Effector memory CD8-positive, alpha-beta T cell (primary cell): Measurements from ENCODE around the gene KRAS.
A peak's percentile ranks its signal among the peaks of the same experiment; 100 is the strongest.

Experiments
- ATAC-seq: fragments of 150-1000 bp; cut with Tn5 transposase; replicated peaks from 2 replicates; pipeline ENCODE4 v1.10.0; 2021; ENCODE audit warnings: mild to moderate bottlenecking, moderate library complexity
- DNase-seq, 3 experiments: peaks; one replicate each; pipeline ENCODE4 v3.0.0; 2021
- H3K27ac Mint-ChIP-seq, 2 donors: one replicate each; pipeline ENCODE4 v1.8.0; 2022; ENCODE audit warnings: mild to moderate bottlenecking in 2 of 2, mixed read lengths in 2 of 2, moderate library complexity in 2 of 2
- H3K27me3 Mint-ChIP-seq, 2 donors: one replicate each; pipeline ENCODE4 v1.8.0; 2022; ENCODE audit warnings: mixed read lengths in 2 of 2
- H3K36me3 Mint-ChIP-seq: one replicate; pipeline ENCODE4 v1.8.0; 2022; ENCODE audit warnings: mild to moderate bottlenecking, moderate library complexity, mixed read lengths; ENCODE audit not compliant: insufficient read depth
- H3K4me1 Mint-ChIP-seq, 2 donors: one replicate each; pipeline ENCODE4 v1.8.0; 2022; ENCODE audit warnings: low read depth in 2 of 2, mixed read lengths in 2 of 2
- H3K4me3 Mint-ChIP-seq, 2 donors: one replicate each; pipeline ENCODE4 v1.8.0; 2022; ENCODE audit warnings: mild to moderate bottlenecking in 2 of 2, mixed read lengths in 2 of 2, moderate library complexity in 2 of 2
- H3K9me3 Mint-ChIP-seq, 2 donors: one replicate each; pipeline ENCODE4 v1.8.0; 2022; ENCODE audit warnings: mixed read lengths in 2 of 2

The KRAS gene

GRCh38 chr12:25162866-25163265 lies 87.9 kb downstream of the KRAS start:
- Mint-ChIP-seq H3K4me1 (no peaks in the 10 kb centered on the region), H3K9me3 (no peaks in the 10 kb centered on the region), H3K36me3 (no peaks in the 10 kb centered on the region), H3K27ac (no peak overlapping the region), H3K4me3 (no peak overlapping the region), H3K27me3 (no peaks in the 10 kb centered on the region)
- DNase-seq (no peak), ATAC-seq (no peak)

GRCh38 chr12:25156061-25156460 lies 94.7 kb downstream of the KRAS start:
- H3K4me3 Mint-ChIP-seq, result no peak overlapping the region
- H3K4me1 Mint-ChIP-seq, result peaks cover 0 to 5% of the 10 kb centered on the region in 2 donors
- H3K27me3 Mint-ChIP-seq, result no peaks in the 10 kb centered on the region
- no peak overlapping the region for H3K27ac Mint-ChIP-seq
- no peaks in the 10 kb centered on the region for H3K9me3 Mint-ChIP-seq
- no peak for ATAC-seq
- no peak for DNase-seq
- H3K36me3 Mint-ChIP-seq, result no peaks in the 10 kb centered on the region

DNA sequence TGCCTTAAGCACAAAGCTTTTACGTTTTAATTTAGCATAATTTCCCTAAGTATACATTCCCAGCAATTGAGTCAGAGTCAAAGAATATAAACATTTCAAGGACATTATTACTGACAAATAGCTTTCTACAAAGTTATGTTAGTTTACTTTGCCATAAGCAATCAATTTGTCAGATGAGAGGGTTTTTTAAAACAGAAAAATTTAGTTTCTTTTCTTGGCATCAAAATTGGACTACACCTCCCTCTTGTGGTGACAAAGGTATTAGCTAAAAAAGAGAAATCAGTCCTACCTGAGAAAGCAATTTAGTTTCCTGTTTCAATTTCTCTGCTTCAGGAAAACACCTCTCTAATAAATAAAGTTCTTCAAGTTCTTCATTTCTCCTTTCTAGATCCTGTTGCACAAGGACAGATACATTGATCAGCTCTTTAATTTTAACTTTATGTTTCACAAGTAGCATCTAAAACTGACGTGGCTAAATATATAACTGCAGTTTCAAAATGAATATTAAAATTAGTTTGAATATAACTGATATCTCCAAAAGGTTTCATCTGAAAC lies 95.6 kb downstream of the KRAS start:
- no peaks in the 10 kb centered on the region for H3K36me3 Mint-ChIP-seq
- peak; percentile 69 for ATAC-seq
- peak overlapping the region; percentile 55 to 72 for H3K4me3 Mint-ChIP-seq
- peak in 1 of 3 experiments; percentile 7 for DNase-seq
- H3K27ac Mint-ChIP-seq, result no peak overlapping the region
- no peaks in the 10 kb centered on the region for H3K9me3 Mint-ChIP-seq
- H3K27me3 Mint-ChIP-seq, result no peaks in the 10 kb centered on the region
- H3K4me1 Mint-ChIP-seq, result peaks cover 0 to 5% of the 10 kb centered on the region in 2 donors
